GM23338 (cell line): ENCODE data around the gene WDR38.

Source experiments
- CTCF ChIP-seq, 2 experiments: fragments of 200-600 bp in 1 of 2; sonication (generic) in 1 of 2; conservative IDR thresholded peaks; 2 replicates each; pipeline versions ENCODE4 v1.5.1 to v1.6.1; 2016 to 2017; ENCODE audit warnings: antibody characterized with exemption in 2 of 2, low read depth in 2 of 2, mild to moderate bottlenecking in 2 of 2, moderate library complexity in 1 of 2
- POLR2AphosphoS5 ChIP-seq: IDR thresholded peaks from 2 replicates; pipeline ENCODE4 v1.6.1; 2016; ENCODE audit warnings: antibody characterized with exemption, low read depth
- TF ChIP-seq, protein P1 (sequence below): IDR thresholded peaks from one replicate; pipeline ENCODE4 v1.6.1; 2018; ENCODE audit warnings: antibody characterized with exemption; ENCODE audit not compliant: unreplicated experiment

- no peak for TF ChIP-seq POLR2AphosphoS5
- TF ChIP-seq CTCF (conservative IDR thresholded peaks at IDR 0.05; ENCODE audit: low read depth in 2 of 2): no peak
- TF ChIP-seq, protein P1, sequence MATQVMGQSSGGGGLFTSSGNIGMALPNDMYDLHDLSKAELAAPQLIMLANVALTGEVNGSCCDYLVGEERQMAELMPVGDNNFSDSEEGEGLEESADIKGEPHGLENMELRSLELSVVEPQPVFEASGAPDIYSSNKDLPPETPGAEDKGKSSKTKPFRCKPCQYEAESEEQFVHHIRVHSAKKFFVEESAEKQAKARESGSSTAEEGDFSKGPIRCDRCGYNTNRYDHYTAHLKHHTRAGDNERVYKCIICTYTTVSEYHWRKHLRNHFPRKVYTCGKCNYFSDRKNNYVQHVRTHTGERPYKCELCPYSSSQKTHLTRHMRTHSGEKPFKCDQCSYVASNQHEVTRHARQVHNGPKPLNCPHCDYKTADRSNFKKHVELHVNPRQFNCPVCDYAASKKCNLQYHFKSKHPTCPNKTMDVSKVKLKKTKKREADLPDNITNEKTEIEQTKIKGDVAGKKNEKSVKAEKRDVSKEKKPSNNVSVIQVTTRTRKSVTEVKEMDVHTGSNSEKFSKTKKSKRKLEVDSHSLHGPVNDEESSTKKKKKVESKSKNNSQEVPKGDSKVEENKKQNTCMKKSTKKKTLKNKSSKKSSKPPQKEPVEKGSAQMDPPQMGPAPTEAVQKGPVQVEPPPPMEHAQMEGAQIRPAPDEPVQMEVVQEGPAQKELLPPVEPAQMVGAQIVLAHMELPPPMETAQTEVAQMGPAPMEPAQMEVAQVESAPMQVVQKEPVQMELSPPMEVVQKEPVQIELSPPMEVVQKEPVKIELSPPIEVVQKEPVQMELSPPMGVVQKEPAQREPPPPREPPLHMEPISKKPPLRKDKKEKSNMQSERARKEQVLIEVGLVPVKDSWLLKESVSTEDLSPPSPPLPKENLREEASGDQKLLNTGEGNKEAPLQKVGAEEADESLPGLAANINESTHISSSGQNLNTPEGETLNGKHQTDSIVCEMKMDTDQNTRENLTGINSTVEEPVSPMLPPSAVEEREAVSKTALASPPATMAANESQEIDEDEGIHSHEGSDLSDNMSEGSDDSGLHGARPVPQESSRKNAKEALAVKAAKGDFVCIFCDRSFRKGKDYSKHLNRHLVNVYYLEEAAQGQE: no peak
These were observed 39.1 kb upstream of the WDR38 start for GRCh38 chr9:124814164-124814535.
